K562 (cell line): ENCODE measurements around the gene TCF15. TPM values are rescaled to one million over a fixed set of nuclear protein-coding genes. Genes with fewer than 3 reads are reported as not detected.
A peak's percentile ranks its signal among the peaks of the same experiment; 100 is the strongest.

ENCODE experiments used
- ARNT ChIP-seq, 2 experiments: fragments of 450-650 bp; IDR thresholded peaks; 2 replicates each; pipeline ENCODE4 v1.6.1; 2016; ENCODE audit warnings: mild to moderate bottlenecking in 1 of 2
- DACH1 ChIP-seq: fragments of 450-650 bp; IDR thresholded peaks from 2 replicates; pipeline ENCODE4 v1.6.1; 2018; ENCODE audit not compliant: partially characterized antibody
- DDX20 ChIP-seq: fragments of 450-650 bp; IDR thresholded peaks from 2 replicates; pipeline ENCODE4 v1.6.1; 2016; ENCODE audit warnings: missing genetic modification characterization, low read depth, mild to moderate bottlenecking, missing compliant biosample characterization, moderate library complexity
- DIDO1 ChIP-seq: fragments of 450-650 bp; IDR thresholded peaks from 2 replicates; pipeline ENCODE4 v1.6.1; 2016; ENCODE audit warnings: low read depth, missing biosample characterization, missing genetic modification characterization
- FOXK2 ChIP-seq, 2 experiments: fragments of 450-650 bp; IDR thresholded peaks in 1 of 2; conservative IDR thresholded peaks in 1 of 2; 2 replicates each; pipeline ENCODE4 v1.6.1; 2016; ENCODE audit warnings: low read depth in 2 of 2, mild to moderate bottlenecking in 1 of 2
- HMGN3 ChIP-seq: IDR thresholded peaks from 2 replicates; pipeline ENCODE4 v1.6.1; 2011; ENCODE audit warnings: borderline replicate concordance, low read depth, mild to moderate bottlenecking, mixed read lengths, low read length; ENCODE audit not compliant: insufficient read length; ENCODE audit errors: extremely low read depth
- PATZ1 ChIP-seq: fragments of 250-450 bp; sonication (Bioruptor Pico); IDR thresholded peaks from 2 replicates; pipeline ENCODE4 v1.5.0; 2020; ENCODE audit warnings: mild to moderate bottlenecking, borderline replicate concordance
- POLR2G ChIP-seq: fragments of 200-400 bp; formaldehyde crosslinking; IDR thresholded peaks from 2 replicates; pipeline ENCODE4 v1.6.1; 2017; ENCODE audit warnings: low read depth, mild to moderate bottlenecking, antibody characterized with exemption, low read length, moderate library complexity
- RBBP5 ChIP-seq: fragments of 200-600 bp; sonication (generic); IDR thresholded peaks from 2 replicates; pipeline ENCODE4 v1.6.1; 2012; ENCODE audit warnings: borderline replicate concordance, mild to moderate bottlenecking, low read length, control low read depth, inconsistent platforms; ENCODE audit not compliant: insufficient read depth, poor library complexity, severe bottlenecking
- RCOR1 ChIP-seq, 2 experiments: IDR thresholded peaks; 2 replicates each; pipeline ENCODE4 v1.6.1; 2012; ENCODE audit warnings: low read depth in 2 of 2, low read length in 2 of 2, borderline replicate concordance in 1 of 2, improper control_type of control experiment in 1 of 2
- SMAD3 ChIP-seq: fragments of 450-650 bp; formaldehyde crosslinking; conservative IDR thresholded peaks from 2 replicates; pipeline ENCODE4 v1.4.0; 2020; ENCODE audit warnings: mild to moderate bottlenecking
- SRSF3 ChIP-seq: fragments of 200-400 bp; formaldehyde crosslinking; IDR thresholded peaks from 2 replicates; pipeline ENCODE4 v1.6.1; 2016; ENCODE audit warnings: mild to moderate bottlenecking, low read length, moderate library complexity; ENCODE audit not compliant: insufficient read depth
- ZBTB43 ChIP-seq: sonication (generic); formaldehyde crosslinking; IDR thresholded peaks from 2 replicates; pipeline ENCODE4 v1.8.0; 2023; ENCODE audit warnings: mild to moderate bottlenecking, missing genetic modification reagents
- ZNF518B ChIP-seq: fragments of 250-450 bp; sonication (Bioruptor Pico); IDR thresholded peaks from 2 replicates; pipeline ENCODE4 v1.5.0; 2021; ENCODE audit warnings: mild to moderate bottlenecking, moderate library complexity
- ZNF707 ChIP-seq: fragments of 250-450 bp; sonication (Bioruptor Pico); conservative IDR thresholded peaks from 2 replicates; pipeline ENCODE4 v1.8.0; 2022; ENCODE audit warnings: inconsistent platforms, mild to moderate bottlenecking, moderate library complexity
- polyA plus RNA-seq, 8 experiments: library from polyadenylated mRNA; depleted of rRNA in 4 of 8; stranded (reverse) in 5 of 8; unstranded in 3 of 8; fragments of >200 nt; fragmentation: Nextera tagmentation in 2 of 8; fragmentation: Illumina TruSeq in 1 of 8; extraction: Ambion mirVana in 2 of 8; extraction: Trizol in 1 of 8; gene quantifications; 2 replicates each; pipeline versions ENCODE4 v1.2.1 to v1.2.3, GENCODE V29; 2011 to 2014; ENCODE audit warnings: inconsistent platforms in 1 of 8, missing spikeins in 1 of 8
- total RNA-seq, 7 experiments: library from RNA; depleted of rRNA in 6 of 7; stranded (reverse); fragments of >200 nt in 6 of 7; fragmentation: Illumina TruSeq in 2 of 7; extraction: Trizol in 2 of 7; gene quantifications; 2 replicates each; pipeline versions ENCODE4 v1.2.1 to v1.2.3, GENCODE V29; 2011 to 2021; ENCODE audit warnings: low replicate concordance in 1 of 7

TCF15 gene
- total and polyA plus RNA-seq, 9 of the 15 experiments (the other 6 are each of a cell fraction or from before 2014, with no cell fraction given), result 0.04 to 5.0 (median 1.2) TPM

DNA sequence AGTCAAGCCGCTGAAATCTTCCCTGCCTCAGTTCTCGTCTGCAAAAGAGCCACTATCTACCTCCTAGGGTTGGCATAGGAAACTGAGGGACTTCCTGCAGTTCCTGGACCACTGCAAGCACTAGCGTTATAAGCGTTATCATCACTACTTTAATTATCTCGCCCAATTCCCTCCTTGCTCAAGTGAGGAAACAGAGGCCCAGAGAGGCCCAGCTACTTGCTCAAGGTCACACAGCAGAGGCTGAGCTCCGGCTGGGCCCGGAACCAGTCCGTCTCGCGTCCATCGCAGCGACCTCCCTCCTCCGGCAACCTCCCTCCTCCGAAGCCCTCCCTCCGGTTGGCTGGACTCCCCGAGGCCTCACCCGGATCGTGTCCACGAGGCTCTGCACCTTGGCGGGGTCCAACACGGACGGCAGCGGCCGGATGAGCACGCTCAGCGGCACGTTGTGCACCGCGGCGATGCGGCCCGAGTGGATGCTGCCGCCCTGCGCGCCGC lies 42.6 kb upstream of the TCF15 start (continued):
- TF ChIP-seq PATZ1 (CRISPR knock-in tag) (no peak), RBBP5 (peak; percentile 62), ZBTB43 (CRISPR knock-in tag) (no peak), DDX20 (no peak), ZNF518B (CRISPR knock-in tag) (no peak), HMGN3 (peak; percentile 7), ARNT (IDR thresholded peaks at IDR 0.05) (no peak), DACH1 (no peak), RCOR1 (IDR thresholded peaks at IDR 0.05; ENCODE audit: borderline replicate concordance in 1 of 2, low read depth in 2 of 2, low read length in 2 of 2) (peak in 1 of 2 experiments; percentile 89; a peak in 1 of 4 replicates), FOXK2 (conservative IDR thresholded peaks at IDR 0.05 in 1 of 2, IDR thresholded peaks at IDR 0.05 in 1 of 2; ENCODE audit: low read depth in 2 of 2) (no peak), SMAD3 (CRISPR knock-in tag) (no peak), DIDO1 (no peak), POLR2G (no peak), SRSF3 (no peak), ZNF707 (CRISPR knock-in tag) (no peak)
